IMR-90 (cell line): ENCODE results near the gene SKP1. TPM values are rescaled to one million over a fixed set of nuclear protein-coding genes. Genes with fewer than 3 reads are reported as not detected.

ENCODE experiments used
- ATAC-seq: fragments of 200-7000 bp; cut with Tn5 transposase; 2 replicates; pipeline ENCODE4 v1.9.1; 2020; ENCODE audit warnings: low read depth, mild to moderate bottlenecking, moderate library complexity
- BruUV-seq: library from RNA; stranded (reverse); fragments of 400-500 nt; replicated peaks from 2 replicates; lab custom pipeline; 2021; lab: Mats Ljungman, UMichigan
- CTCF ChIA-PET: fragments of 300-600 bp; formaldehyde crosslinking; extraction: SDS; loops from one replicate; lab custom pipeline; 2021; ENCODE audit warnings: antibody characterized with exemption; lab: Yijun Ruan, JAX
- POLR2A ChIA-PET: fragments of 300-600 bp; sonication (Branson Sonifier 250); formaldehyde crosslinking; loops from one replicate; lab custom pipeline; 2022; ENCODE audit warnings: antibody characterized with exemption; ENCODE audit not compliant: unreplicated experiment; lab: Charles Lee
- DNase-seq: peaks from one replicate; pipeline ENCODE4 v3.0.0; 2013
- H2AFZ ChIP-seq: replicated peaks from 2 replicates; pipeline ENCODE3; 2013; ENCODE audit warnings: low read length, mild to moderate bottlenecking; ENCODE audit not compliant: poor library complexity
- H2AK5ac ChIP-seq: 2 replicates; pipeline ENCODE4 v1.6.1; 2013; ENCODE audit warnings: low read depth, low read length, inconsistent platforms
- H2AK9ac ChIP-seq: replicated peaks from 2 replicates; pipeline ENCODE3; 2013; ENCODE audit warnings: mild to moderate bottlenecking, low read depth, low read length, moderate library complexity; ENCODE audit not compliant: poor library complexity
- H2BK120ac ChIP-seq: 2 replicates; pipeline ENCODE4 v1.6.1; 2013; ENCODE audit warnings: low read depth, low read length, inconsistent platforms
- H2BK15ac ChIP-seq: 3 replicates; pipeline ENCODE4 v1.6.1; 2013; ENCODE audit warnings: low read depth, low read length, inconsistent platforms
- H2BK20ac ChIP-seq: 2 replicates; pipeline ENCODE4 v1.6.1; 2013; ENCODE audit warnings: low read depth, mild to moderate bottlenecking, inconsistent platforms, low read length, moderate library complexity
- H2BK5ac ChIP-seq: 2 replicates; pipeline ENCODE4 v1.6.1; 2013; ENCODE audit warnings: mild to moderate bottlenecking, low read depth, low read length, inconsistent platforms; ENCODE audit not compliant: poor library complexity, severe bottlenecking
- H3K14ac ChIP-seq: replicated peaks from 2 replicates; pipeline ENCODE4 v1.6.1; 2013; ENCODE audit warnings: low read depth, low read length, inconsistent platforms
- H3K18ac ChIP-seq: 2 replicates; pipeline ENCODE4 v1.6.1; 2013; ENCODE audit warnings: low read depth, low read length, control low read depth
- H3K23ac ChIP-seq: 2 replicates; pipeline ENCODE4 v1.6.1; 2013; ENCODE audit warnings: low read depth, low read length, inconsistent platforms
- H3K27ac ChIP-seq: 2 replicates; pipeline ENCODE4 v1.5.1; 2013; ENCODE audit warnings: mild to moderate bottlenecking, control low read depth, low read length; ENCODE audit not compliant: insufficient read depth
- H3K27me3 ChIP-seq: 2 replicates; pipeline ENCODE4 v1.6.1; 2013; ENCODE audit warnings: low read length; ENCODE audit not compliant: control insufficient read depth, insufficient read depth
- H3K36me3 ChIP-seq: 2 replicates; pipeline ENCODE4 v1.6.1; 2013; ENCODE audit warnings: low read length, mixed read lengths; ENCODE audit not compliant: control insufficient read depth, insufficient read depth
- H3K4ac ChIP-seq: 2 replicates; pipeline ENCODE4 v1.6.1; 2013; ENCODE audit warnings: low read depth, low read length, inconsistent platforms
- H3K4me1 ChIP-seq: 2 replicates; pipeline ENCODE4 v1.6.1; 2013; ENCODE audit warnings: low read length, mixed read lengths; ENCODE audit not compliant: control insufficient read depth, insufficient read depth
- H3K4me2 ChIP-seq: 2 replicates; pipeline ENCODE4 v1.6.1; 2013; ENCODE audit warnings: low read depth, mild to moderate bottlenecking, control low read depth, low read length, moderate library complexity
- H3K4me3 ChIP-seq: 2 replicates; pipeline ENCODE4 v1.5.1; 2013; ENCODE audit warnings: low read depth, mild to moderate bottlenecking, control low read depth, low read length, moderate library complexity; ENCODE audit not compliant: insufficient read depth
- H3K56ac ChIP-seq: 2 replicates; pipeline ENCODE4 v1.6.1; 2013; ENCODE audit warnings: low read length, inconsistent platforms; ENCODE audit not compliant: insufficient read depth; ENCODE audit errors: extremely low read depth
- H3K79me1 ChIP-seq, 2 experiments: 2 replicates each; pipeline ENCODE4 v1.6.1; 2013; ENCODE audit warnings: low read length in 2 of 2, inconsistent platforms in 1 of 2, low read depth in 1 of 2
- H3K9ac ChIP-seq: 2 replicates; pipeline ENCODE4 v1.6.1; 2013; ENCODE audit warnings: low read depth, low read length, control low read depth
- H3K9me1 ChIP-seq: 2 replicates; pipeline ENCODE4 v1.6.1; 2013; ENCODE audit warnings: low read length, inconsistent platforms; ENCODE audit not compliant: insufficient read depth
- H3K9me3 ChIP-seq: 2 replicates; pipeline ENCODE4 v1.6.1; 2013; ENCODE audit warnings: low read length; ENCODE audit not compliant: control insufficient read depth, insufficient read depth
- H4K20me1 ChIP-seq: 2 replicates; pipeline ENCODE4 v1.6.1; 2013; ENCODE audit warnings: low read length, inconsistent platforms; ENCODE audit not compliant: insufficient read depth
- H4K5ac ChIP-seq: 2 replicates; pipeline ENCODE4 v1.6.1; 2013; ENCODE audit warnings: mild to moderate bottlenecking, low read depth, low read length, control low read depth
- H4K8ac ChIP-seq, 2 experiments: 2 replicates each; pipeline ENCODE4 v1.6.1; 2013; ENCODE audit warnings: low read depth in 2 of 2, low read length in 2 of 2, control low read depth in 1 of 2, inconsistent platforms in 1 of 2
- H4K91ac ChIP-seq: 2 replicates; pipeline ENCODE4 v1.6.1; 2013; ENCODE audit warnings: low read depth, low read length, inconsistent platforms; ENCODE audit not compliant: insufficient read depth
- BHLHE40 ChIP-seq: fragments of 150-350 bp; IDR thresholded peaks from 2 replicates; pipeline ENCODE4 v1.6.1; 2016; ENCODE audit warnings: mild to moderate bottlenecking, low read depth, low read length
- CEBPB ChIP-seq: IDR thresholded peaks from 2 replicates; pipeline ENCODE4 v1.6.1; 2012; ENCODE audit warnings: low read depth, low read length, improper control_type of control experiment
- CHD1 ChIP-seq: IDR thresholded peaks from 2 replicates; pipeline ENCODE4 v1.6.1; 2012; ENCODE audit warnings: low read depth, low read length, improper control_type of control experiment
- FOS ChIP-seq: fragments of 150-350 bp; IDR thresholded peaks from 2 replicates; pipeline ENCODE4 v1.6.1; 2016; ENCODE audit warnings: low read depth, low read length
- MXI1 ChIP-seq: IDR thresholded peaks from 2 replicates; pipeline ENCODE4 v1.6.1; 2012; ENCODE audit warnings: low read depth, mild to moderate bottlenecking, low read length, moderate library complexity, borderline replicate concordance
- POLR2A ChIP-seq: IDR thresholded peaks from 2 replicates; pipeline ENCODE4 v1.6.1; 2012; ENCODE audit warnings: mild to moderate bottlenecking, low read depth, low read length
- RAD21 ChIP-seq: IDR thresholded peaks from 2 replicates; pipeline ENCODE4 v1.6.1; 2012; ENCODE audit warnings: low read length, improper control_type of control experiment
- RCOR1 ChIP-seq: IDR thresholded peaks from 2 replicates; pipeline ENCODE4 v1.6.1; 2012; ENCODE audit warnings: mild to moderate bottlenecking, low read length, improper control_type of control experiment; ENCODE audit not compliant: insufficient replicate concordance
- RFX5 ChIP-seq: IDR thresholded peaks from 2 replicates; pipeline ENCODE4 v1.8.0; 2012; ENCODE audit warnings: low read depth, mild to moderate bottlenecking, low read length, moderate library complexity
- SMC3 ChIP-seq: fragments of 150-350 bp; IDR thresholded peaks from 2 replicates; pipeline ENCODE4 v1.6.1; 2016; ENCODE audit warnings: low read depth, mild to moderate bottlenecking, antibody characterized with exemption, low read length, moderate library complexity
- WGBS, 2 experiments: methylation state at CpG; one replicate each; pipeline versions ENCODE4 v1.1.5 to v1.1.7; 2013; ENCODE audit warnings: missing lambda C conversion rate in 2 of 2; ENCODE audit not compliant: insufficient read length in 1 of 2; ENCODE audit errors: extremely low coverage in 2 of 2; 5-methylcytosine and 5-hydroxymethylcytosine counted together
- dilution Hi-C: fragments of 300-500 bp; cut with HindIII; formaldehyde crosslinking; loops from one replicate; pipeline ENCODE4 v1.14.3; 2018; ENCODE audit warnings: low sequenced_read_pairs; ENCODE audit not compliant: unreplicated experiment
- in situ Hi-C: fragments of 300-500 bp; cut with MboI; formaldehyde crosslinking; loops from 3 replicates; pipeline ENCODE4 v1.14.3; 2019; ENCODE audit warnings: low sequenced_read_pairs, inconsistent platforms, mixed read lengths
- intact Hi-C: fragments of 100-400 bp; cut with micrococcal nuclease; formaldehyde crosslinking; loops from 2 replicates; pipeline ENCODE4 v1.10.0; 2022
- polyA plus RNA-seq, 3 experiments: library from polyadenylated mRNA; depleted of rRNA; stranded (reverse); fragments of >200 nt; gene quantifications; 2 replicates each; pipeline ENCODE4 v1.2.3, GENCODE V29; 2012; ENCODE audit warnings: low replicate concordance in 1 of 3
- total RNA-seq: library from RNA; depleted of rRNA; stranded (reverse); fragments of >200 nt; gene quantifications from 2 replicates; pipeline ENCODE4 v1.2.3, GENCODE V29; 2012
- TF ChIP-seq, protein P1 (sequence below): fragments of 150-350 bp; IDR thresholded peaks from 2 replicates; pipeline ENCODE4 v1.6.1; 2017; ENCODE audit warnings: mild to moderate bottlenecking, antibody characterized with exemption, low read length, low read depth

SKP1 gene
- total and polyA plus RNA-seq, 2 of the 4 experiments (the other 2 are of a cell fraction), result 206 to 618 TPM

DNA sequence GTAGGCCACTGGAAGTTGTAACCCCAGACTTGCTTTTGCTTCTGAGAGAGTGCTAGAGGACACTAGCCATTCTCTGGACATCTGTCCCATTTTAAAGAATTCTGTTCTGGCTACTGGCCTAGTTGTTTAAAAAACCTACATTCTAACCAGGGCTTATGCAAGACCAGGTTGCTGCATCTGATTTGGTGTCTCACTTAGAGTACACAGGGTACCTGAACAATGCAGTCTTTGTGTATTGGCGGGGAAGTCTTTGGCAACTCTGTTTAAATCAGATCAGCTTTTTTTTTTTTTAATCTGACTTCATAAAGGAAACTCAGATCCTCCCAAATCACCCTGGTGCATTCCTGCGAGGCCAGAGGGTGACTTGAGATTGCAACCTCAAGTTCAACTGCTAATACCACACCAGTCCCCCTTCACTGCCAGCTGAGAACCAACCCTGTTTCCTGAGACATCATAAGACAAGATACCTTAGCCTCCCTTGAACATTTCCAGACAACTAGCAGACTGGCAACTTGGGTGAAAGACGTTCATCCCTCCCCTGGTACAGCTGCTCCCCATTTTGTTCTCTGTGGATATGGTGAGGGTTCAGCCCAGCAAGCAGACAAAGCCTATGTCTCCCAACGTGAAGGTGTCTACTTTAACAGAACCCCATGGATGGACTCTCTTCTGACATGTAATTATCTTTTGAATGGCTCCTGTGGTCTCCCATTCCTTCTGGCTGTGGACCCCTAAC is 27.0 kb downstream of the SKP1 start (continued):
- TF ChIP-seq BHLHE40, result no peak

DNA sequence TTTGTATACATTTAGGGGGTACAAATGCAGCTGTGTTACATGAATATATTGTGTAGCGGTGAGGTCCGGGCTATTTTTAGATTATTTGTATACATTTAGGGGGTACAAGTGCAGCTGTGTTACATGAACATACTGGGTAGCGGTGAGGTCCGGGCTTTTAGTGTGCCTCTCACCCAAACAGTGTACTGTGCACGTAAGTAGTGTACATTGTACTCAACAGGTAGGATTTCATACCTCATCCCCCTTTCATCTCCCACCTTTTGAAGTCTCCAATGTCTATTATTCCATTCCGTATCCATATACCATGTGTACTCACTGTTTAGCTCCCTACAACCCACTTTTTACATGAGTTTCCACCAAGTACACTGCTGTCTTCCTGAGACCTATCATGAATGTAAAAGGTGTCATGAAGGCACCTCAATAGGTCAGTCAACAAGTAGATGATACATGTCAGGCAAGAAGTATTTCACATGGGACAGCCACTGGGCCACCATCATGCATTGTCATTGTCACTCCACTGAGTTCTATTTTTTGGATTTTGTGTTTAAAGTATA is 27.7 kb downstream of the SKP1 start:
- no peak overlapping the region for H3K18ac ChIP-seq
- H4K5ac ChIP-seq, result no peak overlapping the region
- no peaks in the 10 kb centered on the region for H3K27me3 ChIP-seq
- no peak overlapping the region for H3K4me3 ChIP-seq
- H3K4me1 ChIP-seq, result peaks cover 19% of the 10 kb centered on the region
- in situ Hi-C loops (no loop called here), dilution Hi-C loops (no loop called here), intact Hi-C loops (no loop called here)
- H2BK120ac ChIP-seq, result no peak overlapping the region
- CTCF ChIA-PET, result no interaction called here
- H2AFZ ChIP-seq, result no peak overlapping the region
- H3K27ac ChIP-seq, result no peak overlapping the region
- ATAC-seq, result no peak
- H2BK15ac ChIP-seq, result no peak overlapping the region
- peaks cover 28% of the 10 kb centered on the region for H3K9me1 ChIP-seq
- H3K79me1 ChIP-seq, result peaks cover 41 to 87% of the 10 kb centered on the region in 2 experiments
- no peak for TF ChIP-seq CHD1
- TF ChIP-seq, protein P1, sequence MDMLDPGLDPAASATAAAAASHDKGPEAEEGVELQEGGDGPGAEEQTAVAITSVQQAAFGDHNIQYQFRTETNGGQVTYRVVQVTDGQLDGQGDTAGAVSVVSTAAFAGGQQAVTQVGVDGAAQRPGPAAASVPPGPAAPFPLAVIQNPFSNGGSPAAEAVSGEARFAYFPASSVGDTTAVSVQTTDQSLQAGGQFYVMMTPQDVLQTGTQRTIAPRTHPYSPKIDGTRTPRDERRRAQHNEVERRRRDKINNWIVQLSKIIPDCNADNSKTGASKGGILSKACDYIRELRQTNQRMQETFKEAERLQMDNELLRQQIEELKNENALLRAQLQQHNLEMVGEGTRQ, result no peak
- TF ChIP-seq POLR2A, result no peak
- TF ChIP-seq BHLHE40, result no peak
- TF ChIP-seq RAD21, result no peak
- TF ChIP-seq FOS, result no peak
- no peak for TF ChIP-seq CEBPB
- no peak for TF ChIP-seq RFX5
- no peak for TF ChIP-seq MXI1
- TF ChIP-seq RCOR1, result no peak
- no peak for TF ChIP-seq SMC3
- no peak overlapping the region for H2AK9ac ChIP-seq
- no peak overlapping the region for H2BK20ac ChIP-seq
- H4K8ac ChIP-seq, result no peak overlapping the region
- H2AK5ac ChIP-seq, result no peak overlapping the region
- no peak overlapping the region for H3K9ac ChIP-seq
- DNase-seq, result no peak
- no peak overlapping the region for H2BK5ac ChIP-seq
- POLR2A ChIA-PET, result interaction anchor here (0.6 kb wide), 1 partner anchor 139 kb away, joined by 3 read pairs; no protein-coding TSS in a partner anchor
- WGBS, 2 experiments, result 92% methylated on average over 2 of the region's 6 CpGs; no CpG with 5 or more reads in 1 of the 2 experiments
- H4K20me1 ChIP-seq, result peaks cover 63% of the 10 kb centered on the region
- H3K36me3 ChIP-seq, result peaks cover 41% of the 10 kb centered on the region
- H3K23ac ChIP-seq, result 0 out of 2 replicates have a peak overlapping the region, but pooled peaks have one; percentile 2
- no peak overlapping the region for H4K91ac ChIP-seq
- no peak overlapping the region for H3K4me2 ChIP-seq
- no peak overlapping the region for H3K14ac ChIP-seq
- BruUV-seq, result no TSS peak
- H3K9me3 ChIP-seq, result no peaks in the 10 kb centered on the region
- H3K4ac ChIP-seq, result no peak overlapping the region
- H3K56ac ChIP-seq, result no peak overlapping the region
